Esophagus muscularis mucosa (tissue), 3 donors: ENCODE data around the gene ZNF653.

Experiments
- EP300 ChIP-seq: sonication (generic); formaldehyde crosslinking; IDR thresholded peaks from one replicate; pipeline ENCODE4 v1.6.1; 2017; ENCODE audit warnings: antibody characterized with exemption
- POLR2A ChIP-seq: fragments of 450-650 bp; IDR thresholded peaks from one replicate; pipeline ENCODE4 v1.6.1; 2017; ENCODE audit warnings: antibody characterized with exemption, moderate library complexity, mild to moderate bottlenecking, low read depth
- POLR2AphosphoS5 ChIP-seq, 2 donors: sonication (generic); formaldehyde crosslinking; IDR thresholded peaks; one replicate each; pipeline ENCODE4 v1.6.1; 2017; ENCODE audit warnings: antibody characterized with exemption in 2 of 2

DNA sequence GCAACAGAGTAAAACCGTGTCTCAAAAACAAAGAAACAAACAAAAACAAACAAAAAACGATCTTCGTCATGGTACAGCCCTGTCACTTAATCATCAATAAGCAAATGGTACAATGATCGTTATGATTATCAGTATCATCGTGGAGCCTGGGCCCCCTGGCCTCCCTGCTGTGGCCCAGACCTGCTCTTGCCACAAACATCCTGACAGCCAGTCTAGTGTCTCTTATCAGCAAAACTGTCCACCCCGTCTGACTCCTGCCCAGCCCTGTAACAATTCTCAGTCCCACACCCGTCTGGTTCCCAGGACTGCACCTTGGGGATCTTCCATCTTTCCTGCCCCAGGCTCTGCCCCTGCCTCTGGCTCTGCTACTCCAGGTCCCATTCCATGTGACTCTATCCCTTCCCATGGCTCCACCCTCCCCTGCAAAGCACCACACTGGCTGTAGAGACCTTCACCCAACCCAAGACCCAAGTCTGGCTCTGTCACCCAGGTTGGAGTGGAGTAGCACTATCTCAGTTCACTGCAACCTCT is 5.7 kb downstream of the ZNF653 start:
- no peak for TF ChIP-seq POLR2AphosphoS5 (IDR thresholded peaks at IDR 0.05)
- no peak for TF ChIP-seq POLR2A
- TF ChIP-seq EP300 = no peak
